DMS 273 (cell line): ENCODE data around the gene SUGCT.

Experiments used
- DNase-seq: peaks from one replicate; lab custom pipeline; 2025; ENCODE audit not compliant: unreplicated experiment; lab: John Stamatoyannopoulos, UW

Gene SUGCT

DNA sequence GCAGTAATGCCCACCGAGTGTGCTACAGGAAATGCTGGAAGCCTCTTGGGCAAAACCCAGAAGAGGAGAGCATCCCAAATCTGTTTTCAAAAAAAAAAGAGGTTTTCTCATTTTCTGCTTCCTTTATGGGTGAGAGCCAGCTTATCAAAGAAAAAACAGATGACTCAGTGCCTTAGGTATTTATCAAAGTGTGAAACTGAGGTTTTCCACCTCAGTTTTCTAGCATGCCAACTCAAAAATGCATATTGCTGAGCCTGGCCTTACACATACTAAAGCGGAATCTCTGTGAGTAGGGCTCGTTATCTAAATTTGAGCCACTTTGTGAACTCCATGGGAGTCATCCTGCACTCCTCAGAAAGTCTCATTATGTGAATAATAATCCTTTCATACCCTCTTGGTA is 705.1 kb downstream of the SUGCT start:
- no peak for DNase-seq

DNA sequence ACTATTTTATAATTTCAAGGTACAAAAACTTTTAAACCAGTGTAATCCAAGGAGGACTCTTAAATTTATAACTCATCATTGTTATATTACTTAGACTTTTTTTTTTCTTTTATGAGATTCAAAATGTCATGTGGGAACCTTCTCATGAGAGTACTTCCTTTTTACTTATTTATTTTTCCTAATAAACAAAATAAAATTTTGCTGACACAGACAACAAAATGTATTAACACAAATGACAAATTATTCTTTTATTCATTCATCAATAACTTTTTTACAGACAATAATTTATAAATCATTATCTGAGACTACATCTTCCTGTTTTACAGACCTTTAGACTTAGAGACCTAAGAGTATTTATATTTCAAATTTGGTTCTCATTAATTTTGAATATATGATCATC is 706.2 kb downstream of the SUGCT start:
- no peak for DNase-seq

DNA sequence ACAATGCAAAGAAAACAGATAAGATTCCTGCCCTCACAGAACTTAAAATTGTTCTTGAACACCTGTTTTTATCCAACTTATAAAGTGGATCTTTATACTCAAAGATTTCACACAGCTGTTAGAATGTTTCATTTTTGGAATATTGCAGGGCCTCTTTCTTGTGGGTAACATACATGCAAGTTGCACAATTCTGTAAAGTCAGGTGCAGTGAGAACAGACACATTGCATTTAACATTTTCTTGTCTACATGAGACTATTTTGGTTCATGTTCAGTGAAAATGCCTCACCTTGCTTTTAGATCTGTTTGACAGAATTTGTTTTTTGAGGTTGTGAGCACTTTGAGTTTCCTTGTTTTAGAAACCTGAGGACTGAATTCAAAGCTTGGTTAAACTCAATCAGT is 707.8 kb downstream of the SUGCT start:
- DNase-seq = no peak

DNA sequence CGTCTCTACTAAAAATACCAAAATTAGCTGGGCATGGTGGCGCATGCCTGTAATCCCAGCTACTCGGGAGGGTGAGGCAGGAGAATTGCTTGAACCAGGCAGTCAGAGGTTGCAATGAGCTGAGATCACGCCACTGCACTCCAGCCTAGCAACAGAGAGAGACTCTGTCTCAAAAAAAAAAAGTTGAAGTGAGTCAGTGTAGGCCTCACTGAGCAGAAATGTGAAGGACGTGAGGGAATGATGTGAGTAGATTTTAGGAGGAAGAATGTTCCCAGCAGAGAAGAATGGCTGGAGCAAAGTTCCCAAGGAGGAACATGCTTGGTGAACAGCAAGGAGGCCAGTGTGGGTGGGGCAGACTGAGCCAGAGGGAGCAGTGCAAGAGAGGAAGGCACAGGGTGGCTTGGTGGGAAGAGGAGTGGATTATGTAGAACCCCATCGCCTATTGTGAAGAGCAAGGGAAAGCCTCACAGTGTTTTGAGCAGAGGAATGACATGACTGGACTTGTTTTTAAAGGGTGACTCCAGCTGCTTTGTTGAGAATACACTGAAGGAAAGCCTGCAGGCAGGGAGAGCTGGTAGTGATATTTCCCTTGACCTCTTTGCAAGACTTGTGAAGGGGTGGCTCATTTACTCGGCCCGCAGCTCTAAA is 708.7 kb downstream of the SUGCT start:
- DNase-seq = peak; percentile 54

DNA sequence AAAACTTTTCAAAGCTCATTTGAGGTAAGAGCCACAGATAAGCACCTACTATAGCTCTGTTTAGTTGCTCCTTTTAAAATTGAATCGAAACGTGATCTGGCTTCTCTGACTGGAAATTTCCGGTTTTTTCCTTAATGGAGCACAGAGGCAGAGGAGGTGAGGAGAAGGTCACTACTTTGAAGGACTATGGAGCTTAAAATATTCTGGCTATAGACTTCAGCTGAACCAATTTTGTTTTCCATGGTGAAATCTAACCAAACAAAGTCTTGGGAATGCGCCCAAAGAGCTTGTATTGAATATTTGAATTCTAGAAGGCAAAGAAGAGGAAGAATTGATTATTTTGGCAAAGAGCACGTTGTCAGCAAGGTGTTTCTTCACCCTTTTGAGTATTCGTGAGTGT is 711.1 kb downstream of the SUGCT start:
- DNase-seq = no peak

DNA sequence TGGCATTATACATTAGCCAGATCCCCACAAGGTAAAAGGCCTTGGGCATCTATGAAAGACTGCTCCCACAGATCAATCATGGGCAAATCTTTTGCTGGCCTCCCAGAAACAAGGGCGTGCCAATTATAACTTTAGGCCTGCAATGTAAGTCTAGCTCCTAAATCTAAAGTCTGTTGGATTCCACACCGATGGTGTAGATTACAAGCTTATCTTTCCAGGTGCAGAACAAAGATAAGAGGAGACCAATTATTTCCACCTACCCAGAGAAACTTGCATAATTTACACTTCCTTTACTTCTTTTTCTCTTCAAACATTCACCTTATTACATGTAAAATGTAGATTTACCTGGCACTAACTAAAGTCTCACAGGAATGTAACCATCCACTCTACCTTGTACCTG is 713.1 kb downstream of the SUGCT start:
- DNase-seq = no peak

DNA sequence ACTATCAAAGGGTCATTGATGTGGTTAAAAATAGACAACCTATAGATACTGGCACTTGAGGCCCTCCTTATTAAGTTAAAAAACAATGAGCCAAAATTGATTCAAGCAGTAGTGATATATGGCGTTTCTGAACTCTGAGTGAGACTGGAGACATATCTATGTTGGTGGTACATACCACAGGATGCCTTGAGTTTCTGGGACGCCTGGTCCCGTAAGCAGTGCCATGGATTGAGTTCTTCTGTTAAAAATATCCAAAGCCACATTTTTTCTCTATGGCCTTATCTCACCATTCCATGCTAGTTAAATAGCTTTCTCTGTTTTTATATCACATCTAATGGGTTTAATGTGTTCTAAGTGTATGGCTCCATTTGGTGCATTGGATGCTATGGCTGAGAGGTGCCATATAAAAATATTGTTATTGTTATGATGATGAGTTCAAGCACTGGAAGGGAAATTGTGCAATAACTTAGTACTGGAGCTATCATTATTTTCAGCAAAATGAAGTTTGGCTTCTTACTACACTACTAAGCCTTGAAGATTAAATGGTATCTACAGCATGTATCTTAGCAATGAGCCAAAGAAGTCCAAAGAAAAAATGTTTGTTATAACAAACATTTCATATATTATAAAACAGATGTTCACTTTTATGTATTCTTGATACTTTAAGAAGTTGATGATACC is 713.9 kb downstream of the SUGCT start:
- DNase-seq = no peak

DNA sequence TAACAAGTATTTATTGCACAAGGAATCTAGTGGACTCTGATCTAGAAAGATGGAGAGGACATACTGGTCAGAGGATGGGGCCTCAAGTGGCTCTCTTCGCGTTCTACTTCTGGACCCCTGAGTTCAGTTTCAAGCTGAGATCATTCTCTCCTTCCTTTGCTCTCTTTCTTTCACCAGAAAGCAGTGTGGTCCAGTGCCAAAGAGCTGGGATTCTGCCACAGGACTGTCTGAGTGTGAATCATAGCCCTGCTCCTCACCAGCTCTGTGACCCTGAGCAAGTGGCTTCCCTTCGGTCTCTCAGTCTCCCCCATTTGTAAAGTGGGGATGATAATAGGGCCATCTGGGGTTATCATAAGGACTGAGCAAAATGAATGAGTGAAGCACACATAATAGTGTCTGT is 715.2 kb downstream of the SUGCT start:
- no peak for DNase-seq

DNA sequence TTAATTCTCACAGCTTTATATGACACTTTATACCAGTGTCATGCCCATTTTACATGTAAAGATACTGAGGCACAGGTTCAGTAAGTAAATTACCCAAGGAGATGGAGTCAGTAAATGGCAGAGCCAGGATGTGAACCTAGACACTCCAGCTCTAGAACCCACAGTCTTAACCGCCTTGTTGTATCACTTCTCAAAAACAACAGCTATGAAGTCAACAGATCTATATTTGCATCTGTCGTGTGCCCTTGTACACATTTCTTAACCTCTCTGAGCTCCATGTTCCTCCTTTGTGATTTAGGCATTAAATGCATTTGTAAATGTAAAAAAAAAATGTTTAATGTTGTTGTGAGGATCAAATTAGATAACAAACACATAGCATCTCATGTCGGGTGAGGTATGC is 716.2 kb downstream of the SUGCT start:
- DNase-seq = no peak

DNA sequence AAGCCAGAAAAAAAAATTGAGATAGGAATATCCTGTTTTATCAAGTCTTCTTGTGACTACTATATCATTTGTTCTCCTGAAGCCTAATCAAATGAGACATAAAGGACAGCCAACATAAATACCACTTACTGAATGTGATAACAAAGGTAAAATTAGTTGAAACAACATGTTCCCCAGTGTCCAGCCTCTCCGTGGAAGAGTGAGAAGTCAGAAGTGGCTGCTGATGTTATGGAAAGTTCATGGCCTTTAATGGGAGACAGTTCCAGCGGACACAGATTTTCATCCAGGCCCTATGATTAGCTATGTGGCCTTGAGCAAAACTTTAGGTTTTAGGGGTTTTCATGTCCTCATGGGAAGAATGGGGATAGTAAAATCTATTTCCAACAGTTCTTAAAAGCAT is 724.3 kb downstream of the SUGCT start:
- no peak for DNase-seq

DNA sequence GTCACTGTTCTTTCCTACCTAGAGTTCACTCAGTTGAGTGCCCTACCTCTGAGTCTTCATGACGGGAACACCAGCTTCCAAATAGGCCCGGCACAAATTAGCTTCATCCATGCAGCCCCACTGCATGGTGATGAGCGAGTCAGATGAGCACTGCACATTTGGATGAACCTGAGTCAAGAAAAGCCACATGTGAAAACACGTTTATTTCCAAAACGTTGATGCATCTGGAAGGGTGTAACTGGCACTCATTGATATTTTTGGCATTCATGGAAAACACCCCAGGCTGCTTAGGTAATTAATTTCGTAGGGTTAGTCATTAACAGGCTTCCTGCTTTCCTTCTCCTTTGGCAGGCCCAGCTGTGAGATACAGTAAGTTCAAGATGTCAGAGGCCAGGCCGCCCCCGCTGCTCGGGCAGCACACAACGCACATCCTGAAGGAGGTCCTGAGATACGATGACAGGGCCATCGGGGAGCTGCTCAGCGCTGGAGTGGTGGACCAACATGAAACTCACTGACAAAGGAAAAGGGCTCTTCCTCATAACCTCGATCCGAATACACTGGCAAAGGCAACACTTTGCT is 725.2 kb downstream of the SUGCT start:
- DNase-seq = no peak

DNA sequence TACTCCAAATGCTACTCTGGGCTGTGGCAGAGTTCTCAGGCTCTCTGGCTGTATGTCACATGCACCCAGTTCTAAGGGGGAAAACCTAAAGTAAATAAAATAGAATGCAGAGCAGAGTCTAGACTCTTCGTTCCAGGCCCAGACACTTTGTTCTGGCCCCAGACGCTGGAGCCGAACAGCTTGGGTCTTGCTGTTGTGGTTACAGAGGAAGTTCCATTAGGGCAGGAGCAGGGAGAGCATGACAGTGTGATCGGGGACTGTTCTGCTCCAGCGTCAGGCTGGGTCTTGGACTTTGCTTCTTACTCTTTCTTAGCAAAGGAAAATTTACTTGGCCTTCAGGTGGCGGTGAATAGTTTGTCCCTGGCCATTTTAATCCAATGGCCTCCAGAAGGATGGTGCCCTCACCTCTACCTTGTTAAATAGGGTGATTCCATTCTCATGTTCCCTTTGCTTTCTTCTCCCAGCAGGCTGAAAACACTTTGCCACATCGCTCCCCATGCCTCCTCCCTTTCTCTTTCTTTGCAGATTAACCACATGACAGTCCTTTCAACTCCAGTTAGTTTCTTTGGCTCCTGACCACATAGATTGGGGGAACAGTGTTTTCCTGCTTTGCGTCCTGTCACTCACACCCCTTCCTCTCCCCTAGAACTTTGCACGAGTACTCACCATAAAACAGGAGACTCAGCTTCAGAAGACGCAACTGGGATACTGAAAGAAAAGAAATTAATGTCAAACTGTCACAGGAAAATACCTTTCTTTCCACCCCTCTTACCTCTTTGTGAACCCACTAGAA is 730.8 kb downstream of the SUGCT start:
- no peak for DNase-seq

DNA sequence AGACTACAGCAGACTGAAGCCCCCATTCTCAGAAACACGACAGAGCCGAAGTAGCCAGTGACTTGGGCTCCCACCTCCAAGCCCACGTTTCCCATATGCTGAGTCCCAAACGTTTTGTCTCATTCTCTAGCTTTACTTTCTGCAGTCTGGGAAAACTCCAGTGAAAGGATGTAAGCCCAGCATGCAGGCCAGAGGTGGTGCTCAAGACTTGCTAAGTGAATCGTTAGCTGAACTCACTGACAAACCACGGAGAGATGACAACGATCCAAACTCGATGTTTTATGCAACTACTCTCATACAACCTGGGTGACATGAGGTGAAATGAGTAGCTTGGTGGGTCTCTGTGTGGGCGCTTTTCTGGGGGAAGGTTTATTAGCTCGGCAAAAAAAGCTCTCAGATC is 731.8 kb downstream of the SUGCT start:
- no peak for DNase-seq

DNA sequence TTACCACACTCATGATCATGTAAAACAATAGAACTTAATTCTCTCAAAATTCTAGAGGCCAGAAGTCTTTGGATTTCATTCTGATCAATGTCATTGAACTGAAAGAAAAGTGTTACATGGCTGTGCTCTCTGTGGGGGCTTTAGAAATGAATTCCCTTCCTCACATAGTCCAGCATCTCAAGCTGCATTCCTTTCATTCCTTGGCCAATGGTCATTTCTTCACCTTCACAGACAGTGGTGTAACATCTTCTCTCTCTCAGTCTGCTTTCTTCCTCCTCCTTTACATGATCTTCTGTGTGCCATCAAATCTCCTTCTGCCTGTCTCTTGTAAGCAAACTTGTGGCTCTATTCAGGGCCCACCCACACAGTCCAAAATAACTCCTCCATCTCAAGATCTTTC is 735.3 kb downstream of the SUGCT start:
- DNase-seq = no peak

DNA sequence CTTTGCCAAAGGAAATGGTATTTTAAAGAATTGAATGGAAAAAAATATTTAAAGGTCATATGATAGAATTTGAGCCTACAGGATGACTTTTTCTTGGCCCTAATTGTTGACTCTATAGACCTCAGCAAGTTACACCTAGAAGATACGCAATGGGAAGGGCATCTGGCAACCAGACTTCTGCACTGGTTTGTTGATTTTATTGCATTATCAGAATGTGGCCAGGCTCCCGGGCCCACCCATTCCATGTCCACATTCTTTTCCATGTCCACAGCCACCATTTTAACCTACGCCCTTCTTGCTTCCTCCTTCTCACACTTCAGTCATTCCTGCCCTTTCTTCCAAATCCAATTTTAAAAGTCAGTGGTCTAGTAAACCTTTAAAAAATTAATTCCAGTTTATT is 738.4 kb downstream of the SUGCT start:
- DNase-seq = no peak

DNA sequence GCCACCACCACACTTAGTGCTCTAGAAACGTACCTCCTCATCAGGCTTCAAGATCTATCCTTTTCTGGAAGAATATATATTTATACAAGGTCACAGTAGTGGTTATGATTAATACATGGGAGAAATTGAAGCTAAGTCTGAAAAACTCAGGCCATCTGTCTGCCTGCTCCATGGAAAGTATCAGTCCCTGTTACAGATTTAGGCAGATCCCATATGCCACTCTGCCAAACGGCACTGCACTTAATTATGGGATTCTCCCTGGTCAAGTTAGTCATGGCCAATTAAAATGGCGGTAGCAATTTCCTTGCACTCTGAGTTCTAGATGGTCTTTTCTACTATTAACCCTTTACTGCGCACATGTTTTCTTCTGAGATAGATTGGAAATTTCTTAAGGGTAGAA is 740.0 kb downstream of the SUGCT start:
- DNase-seq = peak; percentile 72

DNA sequence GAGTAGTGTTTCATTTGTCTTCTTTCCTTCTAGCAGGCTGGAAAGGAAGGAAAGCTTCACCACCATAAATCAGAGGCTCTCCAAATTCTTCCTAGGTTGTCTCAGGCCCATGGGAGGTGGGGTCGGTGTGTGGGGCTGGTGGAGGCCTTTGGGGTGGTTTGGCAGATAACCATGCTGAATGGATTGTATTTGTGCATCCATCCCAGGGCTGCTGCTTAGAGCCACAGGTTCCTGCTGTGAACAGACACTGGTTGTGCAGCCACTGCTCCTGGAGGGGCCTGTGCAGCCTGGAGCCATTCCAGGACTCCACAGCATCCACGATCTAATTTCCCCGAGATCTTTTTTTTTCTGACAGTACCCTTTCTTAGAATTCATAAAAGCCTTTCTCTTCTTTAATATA is 741.8 kb downstream of the SUGCT start:
- DNase-seq = no peak

DNA sequence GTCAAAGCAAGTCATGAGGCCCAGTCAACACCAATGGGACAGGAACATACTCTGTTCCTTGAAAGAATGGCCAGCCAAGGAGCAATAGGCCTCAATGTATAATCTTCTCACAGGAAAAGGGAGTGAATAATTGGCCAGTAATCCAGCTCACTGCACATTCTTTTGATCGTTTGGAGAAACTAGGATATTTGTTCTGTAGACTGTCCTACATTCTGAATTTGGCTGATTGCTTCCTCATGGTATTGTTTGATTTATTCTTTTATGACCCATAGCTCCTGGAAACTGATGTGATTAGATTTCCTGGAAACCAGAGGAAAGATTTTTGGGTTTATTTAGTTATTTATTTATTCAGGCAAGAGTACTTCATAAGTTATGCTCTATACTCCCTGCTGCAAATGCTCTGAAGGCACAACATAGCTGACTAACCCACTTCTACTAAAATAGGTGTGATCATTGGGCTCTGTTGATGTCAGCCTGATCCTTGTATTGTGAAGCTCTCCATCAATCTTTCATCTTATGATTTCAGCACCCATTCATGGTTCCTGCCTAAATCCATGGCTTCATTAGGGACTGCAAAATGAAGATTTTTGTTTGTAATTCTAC is 745.2 kb downstream of the SUGCT start:
- DNase-seq = no peak

DNA sequence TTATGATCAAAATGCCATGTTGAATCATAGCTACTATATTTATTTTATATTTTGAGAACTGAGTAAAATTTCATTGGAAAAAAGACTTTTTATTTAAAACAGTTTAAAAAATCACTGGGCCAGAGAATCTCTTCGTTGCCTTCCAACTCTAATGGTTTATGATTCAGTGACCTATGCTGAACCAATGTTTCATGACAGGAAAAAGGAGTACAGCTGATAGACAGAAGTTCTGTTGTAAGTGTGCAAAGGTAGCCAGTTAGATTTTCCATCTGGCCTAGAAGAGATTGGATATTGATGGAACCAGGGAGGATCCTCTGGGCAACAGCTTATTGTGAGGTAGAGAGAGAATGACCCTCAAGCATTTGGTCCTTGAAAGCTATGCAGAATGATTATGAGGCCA is 745.8 kb downstream of the SUGCT start:
- no peak for DNase-seq

DNA sequence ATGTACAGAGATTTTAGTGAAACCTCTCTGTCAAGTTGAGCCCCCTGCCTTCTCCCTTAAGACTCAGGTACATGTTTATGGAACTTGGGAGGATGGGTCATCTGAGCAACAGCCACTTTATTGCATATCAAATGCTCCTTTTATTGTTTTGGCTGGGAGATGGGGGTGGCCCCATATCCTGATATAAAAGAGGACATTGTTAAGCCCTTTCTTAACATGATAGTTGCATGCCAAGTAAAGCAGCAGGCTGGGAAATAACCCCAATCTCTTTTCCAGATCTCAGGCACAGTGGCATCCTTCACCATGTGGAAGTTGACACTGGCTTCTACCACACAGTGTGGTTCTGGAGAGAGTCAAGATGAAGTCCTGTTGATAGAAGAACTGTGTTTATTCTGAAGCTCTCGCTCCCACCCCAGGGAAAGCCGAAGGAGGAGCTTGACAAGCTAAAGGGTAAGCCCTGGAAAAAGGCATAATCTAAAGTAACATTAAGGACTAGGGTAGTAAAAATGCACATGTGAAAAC is 746.7 kb downstream of the SUGCT start:
- no peak for DNase-seq

DNA sequence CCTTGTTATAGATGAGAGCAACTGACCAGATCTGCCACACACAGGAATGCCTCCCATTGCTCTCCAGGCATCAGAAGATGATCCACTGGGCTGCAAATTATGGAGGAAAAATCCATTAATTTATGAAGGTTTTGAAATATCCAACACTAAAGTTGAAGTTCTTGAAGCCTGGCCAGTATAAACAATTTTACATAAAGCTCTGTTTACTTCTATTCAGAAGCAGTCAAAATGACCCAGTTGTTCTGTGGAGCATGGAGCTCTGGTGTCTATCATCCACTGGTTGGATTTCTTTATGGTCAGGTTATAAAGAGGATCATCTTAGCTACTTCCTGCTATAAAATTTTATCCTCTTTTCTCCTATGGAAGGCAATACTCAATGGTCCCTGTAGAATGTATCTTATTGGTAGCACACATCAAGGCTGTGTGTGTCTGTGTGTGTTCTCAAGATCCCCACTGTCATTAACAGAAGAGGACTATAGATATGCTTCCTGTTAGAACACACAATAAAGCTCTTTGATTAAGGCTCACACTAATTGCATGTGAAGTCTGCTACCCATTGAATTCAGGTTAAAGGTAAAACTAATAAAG is 747.4 kb downstream of the SUGCT start:
- DNase-seq = no peak
